ENCODE results near the gene KCNMB2. TPM values are rescaled to one million over a fixed set of nuclear protein-coding genes. Genes with fewer than 3 reads are reported as not detected.

Gene KCNMB2
- total RNA-seq, 4 donors from 2014 or later: not detected

DNA sequence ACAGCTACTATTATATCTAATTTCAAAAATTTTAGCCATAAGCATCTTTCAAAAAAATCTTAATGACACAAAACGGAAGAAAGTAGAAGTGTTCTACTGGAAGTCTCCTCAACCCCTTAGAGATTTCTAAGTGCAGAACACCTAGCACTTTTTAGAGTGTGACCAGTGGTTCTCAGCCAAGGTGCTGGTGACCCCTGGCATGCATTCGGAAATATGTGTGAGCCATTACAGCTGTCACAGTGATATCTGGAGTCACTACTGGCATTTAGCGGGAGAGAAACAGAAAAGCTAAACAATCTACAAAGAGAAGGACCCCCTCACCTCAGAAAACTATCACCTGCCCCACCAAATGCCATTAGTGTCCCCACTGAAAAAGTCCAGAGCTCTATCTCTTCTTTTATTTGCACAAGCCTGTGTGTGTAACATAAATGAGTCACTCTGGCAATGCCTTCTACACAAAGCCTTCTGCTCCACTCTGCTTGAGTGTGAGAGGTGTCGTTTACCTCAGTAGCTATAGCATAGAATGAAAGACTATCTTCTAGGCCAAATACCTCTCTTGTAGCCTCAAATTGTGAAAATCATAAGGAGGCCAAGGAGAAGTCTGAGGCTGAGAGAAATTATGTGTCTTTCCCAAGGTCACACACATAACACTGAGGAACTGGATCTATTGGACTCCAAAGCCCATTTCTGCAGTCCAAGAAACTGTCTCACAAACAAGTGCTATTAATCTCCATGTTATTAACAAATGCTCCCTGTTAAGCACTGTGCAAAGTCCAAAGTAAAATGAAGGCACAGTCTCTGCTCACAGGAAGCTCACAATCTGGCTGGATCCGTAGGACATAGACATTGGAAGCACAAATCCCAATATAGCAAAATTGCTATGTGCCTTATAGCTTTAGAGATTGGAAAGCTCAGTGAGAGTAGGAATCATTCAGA, 28.5 kb upstream of the KCNMB2 start:
- H3K4me3 ChIP-seq: no peak overlapping the region
- no peak for DNase-seq (ENCODE audit: low spot score in 2 of 2)
- 77 to 92% methylated on average over 5 of the region's 5 CpGs for WGBS, 2 donors
- no peaks in the 10 kb centered on the region for H3K4me1 ChIP-seq
- no peak overlapping the region for H3K27ac ChIP-seq
- H3K9me3 ChIP-seq: no peaks in the 10 kb centered on the region
- TF ChIP-seq, protein P1, sequence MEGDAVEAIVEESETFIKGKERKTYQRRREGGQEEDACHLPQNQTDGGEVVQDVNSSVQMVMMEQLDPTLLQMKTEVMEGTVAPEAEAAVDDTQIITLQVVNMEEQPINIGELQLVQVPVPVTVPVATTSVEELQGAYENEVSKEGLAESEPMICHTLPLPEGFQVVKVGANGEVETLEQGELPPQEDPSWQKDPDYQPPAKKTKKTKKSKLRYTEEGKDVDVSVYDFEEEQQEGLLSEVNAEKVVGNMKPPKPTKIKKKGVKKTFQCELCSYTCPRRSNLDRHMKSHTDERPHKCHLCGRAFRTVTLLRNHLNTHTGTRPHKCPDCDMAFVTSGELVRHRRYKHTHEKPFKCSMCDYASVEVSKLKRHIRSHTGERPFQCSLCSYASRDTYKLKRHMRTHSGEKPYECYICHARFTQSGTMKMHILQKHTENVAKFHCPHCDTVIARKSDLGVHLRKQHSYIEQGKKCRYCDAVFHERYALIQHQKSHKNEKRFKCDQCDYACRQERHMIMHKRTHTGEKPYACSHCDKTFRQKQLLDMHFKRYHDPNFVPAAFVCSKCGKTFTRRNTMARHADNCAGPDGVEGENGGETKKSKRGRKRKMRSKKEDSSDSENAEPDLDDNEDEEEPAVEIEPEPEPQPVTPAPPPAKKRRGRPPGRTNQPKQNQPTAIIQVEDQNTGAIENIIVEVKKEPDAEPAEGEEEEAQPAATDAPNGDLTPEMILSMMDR (IDR thresholded peaks at IDR 0.05): no peak
- TF ChIP-seq EP300 (IDR thresholded peaks at IDR 0.05) (no peak), POLR2A (IDR thresholded peaks at IDR 0.05) (no peak)
- no peaks in the 10 kb centered on the region for H3K36me3 ChIP-seq
- H3K27me3 ChIP-seq: no peaks in the 10 kb centered on the region

DNA sequence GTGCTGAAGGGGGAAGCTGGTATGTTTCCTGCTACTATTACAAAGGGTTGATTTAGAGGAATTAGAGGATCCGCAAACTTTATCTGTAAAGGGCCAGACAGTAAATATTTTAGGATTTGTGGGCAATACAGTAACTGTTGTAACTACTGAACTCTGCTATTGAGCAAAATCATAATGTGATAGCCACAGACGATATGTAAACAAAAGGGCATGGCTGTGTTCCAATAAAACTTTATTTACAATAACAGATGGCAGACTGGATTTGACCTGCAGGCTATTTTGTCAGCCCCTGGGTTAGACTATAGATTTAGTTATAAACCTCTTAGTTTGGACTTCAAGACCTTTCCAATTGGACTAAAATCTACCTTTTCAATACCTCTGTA, 27.8 kb upstream of the KCNMB2 start:
- TF ChIP-seq EP300 (IDR thresholded peaks at IDR 0.05) (no peak), POLR2A (IDR thresholded peaks at IDR 0.05) (no peak)
- TF ChIP-seq, protein P1 (IDR thresholded peaks at IDR 0.05): no peak
- Histone ChIP-seq H3K36me3 (no peaks in the 10 kb centered on the region), H3K9me3 (no peaks in the 10 kb centered on the region), H3K27ac (no peak overlapping the region), H3K4me3 (no peak overlapping the region), H3K27me3 (no peaks in the 10 kb centered on the region), H3K4me1 (no peaks in the 10 kb centered on the region)
- no peak for DNase-seq (ENCODE audit: low spot score in 2 of 2)
- 66 to 89% methylated on average over 2 of the region's 2 CpGs for WGBS, 2 donors

DNA sequence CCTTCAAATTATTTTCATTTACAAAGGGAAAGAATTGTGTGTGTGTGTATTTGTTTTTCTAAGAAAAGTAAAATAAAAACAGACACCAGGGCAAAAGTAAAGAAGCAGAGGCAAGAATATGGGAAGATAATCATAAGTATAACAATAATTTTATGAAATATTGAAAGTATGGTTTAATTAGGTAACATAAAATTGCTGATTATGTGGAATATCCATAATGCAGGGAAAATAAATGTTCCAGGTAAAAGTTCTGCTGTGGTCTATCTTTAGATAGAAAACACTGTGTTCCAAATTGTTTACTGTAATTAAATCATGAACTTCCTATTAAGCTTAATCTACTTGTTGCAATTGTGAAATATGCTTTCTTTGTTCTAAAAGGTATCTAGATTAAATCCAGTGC, 25.7 kb upstream of the KCNMB2 start:
- Histone ChIP-seq H3K27me3 (no peaks in the 10 kb centered on the region), H3K4me1 (no peaks in the 10 kb centered on the region), H3K27ac (no peak overlapping the region), H3K36me3 (no peaks in the 10 kb centered on the region), H3K4me3 (no peak overlapping the region), H3K9me3 (no peaks in the 10 kb centered on the region)
- no peak for DNase-seq (ENCODE audit: low spot score in 2 of 2)
- no peak for TF ChIP-seq POLR2A (IDR thresholded peaks at IDR 0.05)
- no peak for TF ChIP-seq EP300 (IDR thresholded peaks at IDR 0.05)
- TF ChIP-seq, protein P1 (IDR thresholded peaks at IDR 0.05): no peak

DNA sequence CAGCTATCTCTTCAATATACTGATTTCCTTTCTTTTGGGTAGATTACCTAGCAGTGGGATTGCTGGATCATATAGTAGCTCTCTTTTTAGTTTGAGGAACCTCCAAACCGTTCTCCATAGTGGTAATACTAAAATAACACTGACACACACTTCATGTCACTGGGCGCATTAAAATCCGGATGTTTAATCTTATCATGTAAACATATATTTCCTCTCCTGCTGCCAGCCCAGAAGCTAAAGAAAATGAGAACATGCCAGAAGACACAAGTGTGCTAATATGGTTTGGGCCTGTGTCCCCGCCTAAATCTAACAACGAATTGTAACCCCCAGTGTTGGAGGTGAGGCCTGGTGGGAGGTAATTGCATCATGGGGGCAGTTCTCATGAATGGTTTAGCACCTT, 23.6 kb upstream of the KCNMB2 start:
- no peak overlapping the region for H3K27ac ChIP-seq
- no peaks in the 10 kb centered on the region for H3K27me3 ChIP-seq
- no peaks in the 10 kb centered on the region for H3K9me3 ChIP-seq
- H3K36me3 ChIP-seq: no peaks in the 10 kb centered on the region
- WGBS, 2 donors: 73 to 84% methylated on average over 5 of the region's 5 CpGs
- DNase-seq (ENCODE audit: low spot score in 2 of 2): no peak
- no peak for TF ChIP-seq POLR2A (IDR thresholded peaks at IDR 0.05)
- no peaks in the 10 kb centered on the region for H3K4me1 ChIP-seq
- no peak overlapping the region for H3K4me3 ChIP-seq

DNA sequence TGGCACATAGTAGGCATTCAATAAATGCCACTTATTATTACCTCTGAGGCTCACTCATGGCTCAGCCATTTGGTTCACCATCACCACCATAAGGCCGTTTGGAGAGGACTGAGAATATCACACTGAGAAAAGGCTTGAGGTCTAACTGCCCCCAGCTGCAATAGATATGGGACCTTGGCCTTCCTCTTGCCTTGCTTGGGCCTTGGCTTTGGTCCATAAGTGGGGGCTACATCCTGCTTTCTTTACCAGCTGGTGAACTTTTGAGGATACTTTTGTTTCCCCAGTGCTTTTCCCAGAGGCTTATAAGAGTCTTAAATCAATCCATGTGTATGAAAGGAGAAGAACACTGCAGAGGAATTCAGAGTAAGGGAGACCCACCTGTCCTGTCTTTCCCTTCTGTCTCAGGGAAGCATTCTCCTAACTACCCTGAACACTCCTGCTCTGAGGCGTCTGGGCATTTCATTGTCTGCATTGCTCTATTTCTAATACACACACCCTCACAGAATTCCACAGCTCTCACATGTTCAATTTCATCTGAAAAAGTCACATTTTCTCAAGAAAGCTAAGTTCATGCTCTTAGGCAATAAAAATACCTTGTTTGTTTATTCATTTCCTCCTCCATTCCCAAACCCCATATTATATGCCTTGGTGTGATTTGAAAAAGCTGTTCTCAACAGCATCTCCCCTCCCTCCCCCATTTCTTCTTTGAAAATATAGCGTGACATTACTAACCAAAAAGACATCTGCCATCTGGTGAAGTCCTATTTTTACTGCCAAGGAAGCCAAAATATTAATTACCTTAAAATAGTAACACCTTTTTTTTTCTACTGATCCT, 22.5 kb upstream of the KCNMB2 start:
- H3K27me3 ChIP-seq: no peaks in the 10 kb centered on the region
- no peak overlapping the region for H3K4me3 ChIP-seq
- H3K4me1 ChIP-seq: no peaks in the 10 kb centered on the region
- no peak overlapping the region for H3K27ac ChIP-seq
- H3K36me3 ChIP-seq: no peaks in the 10 kb centered on the region
- no peak for TF ChIP-seq EP300 (IDR thresholded peaks at IDR 0.05)
- TF ChIP-seq POLR2A (IDR thresholded peaks at IDR 0.05): no peak
- TF ChIP-seq, protein P1 (IDR thresholded peaks at IDR 0.05): no peak
- no peak for DNase-seq (ENCODE audit: low spot score in 2 of 2)
- no peaks in the 10 kb centered on the region for H3K9me3 ChIP-seq
- WGBS, 2 donors: 50 to 52% methylated on average over 3 of the region's 3 CpGs

Data from tibial nerve (tissue), 4 donors.